ENCODE measurements around the gene PRR23E. TPM values are rescaled to one million over a fixed set of nuclear protein-coding genes. Genes with fewer than 3 reads are reported as not detected.

The PRR23E gene
- polyA plus RNA-seq, 1 donor: not detected

- no CpG with 5 or more reads among the region's 3 CpGs for WGBS (ENCODE audit: insufficient coverage, low lambda C conversion rate)
- Histone ChIP-seq H3K27ac (ENCODE audit: low read length) (no peak overlapping the region), H3K36me3 (ENCODE audit: control insufficient read depth, insufficient read depth, low read length) (no peaks in the 10 kb centered on the region), H3K4me1 (ENCODE audit: control insufficient read depth, insufficient read depth, low read length) (no peaks in the 10 kb centered on the region), H3K4me3 (ENCODE audit: low read length) (no peak overlapping the region), H3K9me3 (ENCODE audit: control insufficient read depth, low read depth, low read length) (peaks cover 2% of the 10 kb centered on the region), H3K27me3 (ENCODE audit: control insufficient read depth, insufficient read depth, low read length) (peaks cover 11% of the 10 kb centered on the region)
- no peak for DNase-seq
These were observed 33.5 kb downstream of the PRR23E start for GRCh38 chr3:127226457-127226856.

DNA sequence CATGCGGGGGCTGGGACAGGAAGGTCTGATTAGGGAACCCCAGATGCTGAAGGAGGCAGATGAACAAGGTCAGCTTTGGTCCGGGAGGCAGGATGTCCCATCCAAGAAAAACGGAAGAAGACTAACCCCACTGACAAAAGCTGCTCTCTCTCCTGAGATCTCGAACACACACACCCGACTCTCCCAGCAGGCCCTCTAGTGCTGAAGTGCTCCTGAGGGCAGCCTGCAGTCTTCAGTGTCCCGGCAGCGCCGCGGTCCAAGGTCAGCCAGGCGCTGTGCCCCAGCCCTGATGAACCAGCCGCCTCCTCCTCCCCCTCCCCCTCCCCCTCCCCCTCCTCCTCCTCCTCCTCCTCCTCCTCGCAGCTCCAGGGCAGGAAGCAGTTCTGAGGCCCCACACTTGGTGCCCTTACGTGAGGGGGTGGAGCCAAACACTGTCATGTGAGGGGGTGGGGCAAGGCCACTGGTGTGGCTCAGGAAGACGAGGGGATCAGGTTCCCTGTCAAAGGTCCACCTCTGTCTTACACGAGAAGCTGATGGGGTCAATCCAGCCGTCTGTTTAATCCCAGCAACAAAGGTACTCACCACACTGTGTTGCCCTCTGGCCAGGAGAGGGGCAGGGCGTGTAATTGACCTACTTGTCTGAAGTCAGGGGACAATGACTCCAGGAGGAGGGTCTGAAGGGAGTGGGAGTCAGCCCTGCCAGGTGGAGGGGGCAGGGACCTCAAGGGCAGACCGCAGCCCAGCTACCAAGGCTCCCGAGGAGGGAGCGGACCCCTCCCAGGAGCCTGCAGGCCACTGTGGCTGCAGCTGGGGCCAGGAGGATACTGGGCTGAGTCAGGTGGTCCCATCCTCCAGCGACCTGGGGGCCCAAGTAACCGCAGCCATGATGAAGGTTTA, 34.3 kb downstream of the PRR23E start:
- no peaks in the 10 kb centered on the region for H3K36me3 ChIP-seq (ENCODE audit: control insufficient read depth, insufficient read depth, low read length)
- peaks cover 3% of the 10 kb centered on the region for H3K9me3 ChIP-seq (ENCODE audit: control insufficient read depth, low read depth, low read length)
- H3K4me3 ChIP-seq (ENCODE audit: low read length): no peak overlapping the region
- no peaks in the 10 kb centered on the region for H3K4me1 ChIP-seq (ENCODE audit: control insufficient read depth, insufficient read depth, low read length)
- WGBS (ENCODE audit: insufficient coverage, low lambda C conversion rate): 80% methylated on average over 1 of the region's 22 CpGs
- no peak for DNase-seq
- no peak overlapping the region for H3K27ac ChIP-seq (ENCODE audit: low read length)
- peaks cover 11% of the 10 kb centered on the region for H3K27me3 ChIP-seq (ENCODE audit: control insufficient read depth, insufficient read depth, low read length)

- peaks cover 3% of the 10 kb centered on the region for H3K9me3 ChIP-seq (ENCODE audit: control insufficient read depth, low read depth, low read length)
- no peaks in the 10 kb centered on the region for H3K4me1 ChIP-seq (ENCODE audit: control insufficient read depth, insufficient read depth, low read length)
- no peak overlapping the region for H3K27ac ChIP-seq (ENCODE audit: low read length)
- DNase-seq: no peak
- no peaks in the 10 kb centered on the region for H3K36me3 ChIP-seq (ENCODE audit: control insufficient read depth, insufficient read depth, low read length)
- H3K4me3 ChIP-seq (ENCODE audit: low read length): no peak overlapping the region
- WGBS (ENCODE audit: insufficient coverage, low lambda C conversion rate): 83% methylated on average over 1 of the region's 2 CpGs
- H3K27me3 ChIP-seq (ENCODE audit: control insufficient read depth, insufficient read depth, low read length): peaks cover 11% of the 10 kb centered on the region
These were observed 35.9 kb downstream of the PRR23E start for GRCh38 chr3:127228866-127229265.

DNA sequence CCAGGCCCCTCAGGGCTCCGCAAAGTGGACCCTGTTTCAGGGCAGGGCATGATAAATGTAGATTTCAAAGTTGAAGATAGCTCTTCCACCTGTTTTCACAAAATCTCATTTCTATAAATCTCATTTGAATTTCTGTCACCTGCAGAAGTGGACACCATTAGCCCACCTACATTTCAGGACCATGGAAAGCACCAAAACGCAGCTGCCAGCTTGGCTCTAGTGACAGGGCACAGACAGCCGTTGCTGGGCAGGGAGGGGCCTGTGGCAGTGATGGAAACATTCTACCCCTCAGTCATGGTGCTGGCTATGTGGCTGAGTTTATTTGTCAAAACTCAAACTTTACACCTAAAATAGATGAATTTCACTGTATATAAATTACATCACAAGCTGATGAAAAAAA, 40.4 kb downstream of the PRR23E start:
- Histone ChIP-seq H3K27ac (ENCODE audit: low read length) (no peak overlapping the region), H3K4me3 (ENCODE audit: low read length) (no peak overlapping the region), H3K4me1 (ENCODE audit: control insufficient read depth, insufficient read depth, low read length) (no peaks in the 10 kb centered on the region), H3K9me3 (ENCODE audit: control insufficient read depth, low read depth, low read length) (peaks cover 3% of the 10 kb centered on the region), H3K36me3 (ENCODE audit: control insufficient read depth, insufficient read depth, low read length) (no peaks in the 10 kb centered on the region), H3K27me3 (ENCODE audit: control insufficient read depth, insufficient read depth, low read length) (no peaks in the 10 kb centered on the region)
- no peak for DNase-seq
- no CpG with 5 or more reads among the region's 3 CpGs for WGBS (ENCODE audit: insufficient coverage, low lambda C conversion rate)

- Histone ChIP-seq H3K4me3 (ENCODE audit: low read length) (no peak overlapping the region), H3K36me3 (ENCODE audit: control insufficient read depth, insufficient read depth, low read length) (no peaks in the 10 kb centered on the region)
- DNase-seq: no peak
These were observed 41.8 kb downstream of the PRR23E start for GRCh38 chr3:127234778-127235177.

GRCh38 chr3:127235706-127236105, 42.8 kb downstream of the PRR23E start:
- H3K27me3 ChIP-seq (ENCODE audit: control insufficient read depth, insufficient read depth, low read length): peaks cover 4% of the 10 kb centered on the region
- WGBS (ENCODE audit: insufficient coverage, low lambda C conversion rate): no CpG with 5 or more reads among the region's 3 CpGs

More at GRCh38 chr3:127234778-127235177, 41.8 kb downstream of the PRR23E start:
- Histone ChIP-seq H3K9me3 (ENCODE audit: control insufficient read depth, low read depth, low read length) (peaks cover 3% of the 10 kb centered on the region), H3K27me3 (ENCODE audit: control insufficient read depth, insufficient read depth, low read length) (no peaks in the 10 kb centered on the region), H3K27ac (ENCODE audit: low read length) (no peak overlapping the region), H3K4me1 (ENCODE audit: control insufficient read depth, insufficient read depth, low read length) (no peaks in the 10 kb centered on the region)

DNA sequence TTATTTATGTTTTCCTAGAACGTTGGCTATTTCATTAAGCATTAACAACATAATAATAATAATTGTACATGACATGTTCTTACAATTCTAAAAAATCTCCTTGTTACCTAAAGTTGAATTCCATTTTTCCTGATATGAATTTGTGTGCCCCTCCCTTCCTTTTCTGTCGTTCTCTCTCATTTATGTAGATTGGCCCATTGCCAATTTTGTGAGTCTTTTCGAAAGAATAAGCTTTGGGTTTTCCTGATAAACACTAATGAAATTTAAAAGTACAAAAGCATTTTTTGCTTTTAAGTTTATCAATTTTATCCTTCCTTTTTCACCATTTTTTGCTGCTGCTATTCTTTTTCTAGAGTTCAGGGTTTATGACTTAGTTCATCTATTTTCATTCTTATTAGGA, 44.9 kb downstream of the PRR23E start:
- Histone ChIP-seq H3K9me3 (ENCODE audit: control insufficient read depth, low read depth, low read length) (no peaks in the 10 kb centered on the region), H3K27ac (ENCODE audit: low read length) (no peak overlapping the region), H3K4me3 (ENCODE audit: low read length) (no peak overlapping the region), H3K36me3 (ENCODE audit: control insufficient read depth, insufficient read depth, low read length) (no peaks in the 10 kb centered on the region), H3K4me1 (ENCODE audit: control insufficient read depth, insufficient read depth, low read length) (no peaks in the 10 kb centered on the region), H3K27me3 (ENCODE audit: control insufficient read depth, insufficient read depth, low read length) (peaks cover 4% of the 10 kb centered on the region)
- 33% methylated on average over 1 of the region's 3 CpGs for WGBS (ENCODE audit: insufficient coverage, low lambda C conversion rate)
- DNase-seq: no peak

More at GRCh38 chr3:127235706-127236105, 42.8 kb downstream of the PRR23E start:
- Histone ChIP-seq H3K36me3 (ENCODE audit: control insufficient read depth, insufficient read depth, low read length) (no peaks in the 10 kb centered on the region), H3K9me3 (ENCODE audit: control insufficient read depth, low read depth, low read length) (peaks cover 3% of the 10 kb centered on the region), H3K27ac (ENCODE audit: low read length) (no peak overlapping the region), H3K4me3 (ENCODE audit: low read length) (no peak overlapping the region), H3K4me1 (ENCODE audit: control insufficient read depth, insufficient read depth, low read length) (no peaks in the 10 kb centered on the region)
- DNase-seq: no peak

- Histone ChIP-seq H3K9me3 (ENCODE audit: control insufficient read depth, low read depth, low read length) (no peaks in the 10 kb centered on the region), H3K27ac (ENCODE audit: low read length) (no peak overlapping the region), H3K4me1 (ENCODE audit: control insufficient read depth, insufficient read depth, low read length) (no peaks in the 10 kb centered on the region), H3K27me3 (ENCODE audit: control insufficient read depth, insufficient read depth, low read length) (peaks cover 4% of the 10 kb centered on the region), H3K4me3 (ENCODE audit: low read length) (no peak overlapping the region), H3K36me3 (ENCODE audit: control insufficient read depth, insufficient read depth, low read length) (no peaks in the 10 kb centered on the region)
- DNase-seq: no peak
- 67% methylated on average over 1 of the region's 2 CpGs for WGBS (ENCODE audit: insufficient coverage, low lambda C conversion rate)
These were observed 45.7 kb downstream of the PRR23E start for GRCh38 chr3:127238602-127239001.

- H3K4me1 ChIP-seq (ENCODE audit: control insufficient read depth, insufficient read depth, low read length): no peaks in the 10 kb centered on the region
- H3K4me3 ChIP-seq (ENCODE audit: low read length): no peak overlapping the region
- no peaks in the 10 kb centered on the region for H3K9me3 ChIP-seq (ENCODE audit: control insufficient read depth, low read depth, low read length)
- no peak for DNase-seq
- no peaks in the 10 kb centered on the region for H3K27me3 ChIP-seq (ENCODE audit: control insufficient read depth, insufficient read depth, low read length)
- WGBS (ENCODE audit: insufficient coverage, low lambda C conversion rate): no CpG with 5 or more reads among the region's 1 CpG
- no peak overlapping the region for H3K27ac ChIP-seq (ENCODE audit: low read length)
- no peaks in the 10 kb centered on the region for H3K36me3 ChIP-seq (ENCODE audit: control insufficient read depth, insufficient read depth, low read length)
These were observed 54.4 kb downstream of the PRR23E start for GRCh38 chr3:127247292-127247691.
